Middle frontal gyrus (tissue), 1 donor: ENCODE results near the gene HEMK1.

Experiments
- DNase-seq: peaks from one replicate; pipeline ENCODE4 v3.0.0-alpha.2; 2015; ENCODE audit warnings: low spot score; ENCODE audit errors: extremely low spot score

Gene HEMK1

DNA sequence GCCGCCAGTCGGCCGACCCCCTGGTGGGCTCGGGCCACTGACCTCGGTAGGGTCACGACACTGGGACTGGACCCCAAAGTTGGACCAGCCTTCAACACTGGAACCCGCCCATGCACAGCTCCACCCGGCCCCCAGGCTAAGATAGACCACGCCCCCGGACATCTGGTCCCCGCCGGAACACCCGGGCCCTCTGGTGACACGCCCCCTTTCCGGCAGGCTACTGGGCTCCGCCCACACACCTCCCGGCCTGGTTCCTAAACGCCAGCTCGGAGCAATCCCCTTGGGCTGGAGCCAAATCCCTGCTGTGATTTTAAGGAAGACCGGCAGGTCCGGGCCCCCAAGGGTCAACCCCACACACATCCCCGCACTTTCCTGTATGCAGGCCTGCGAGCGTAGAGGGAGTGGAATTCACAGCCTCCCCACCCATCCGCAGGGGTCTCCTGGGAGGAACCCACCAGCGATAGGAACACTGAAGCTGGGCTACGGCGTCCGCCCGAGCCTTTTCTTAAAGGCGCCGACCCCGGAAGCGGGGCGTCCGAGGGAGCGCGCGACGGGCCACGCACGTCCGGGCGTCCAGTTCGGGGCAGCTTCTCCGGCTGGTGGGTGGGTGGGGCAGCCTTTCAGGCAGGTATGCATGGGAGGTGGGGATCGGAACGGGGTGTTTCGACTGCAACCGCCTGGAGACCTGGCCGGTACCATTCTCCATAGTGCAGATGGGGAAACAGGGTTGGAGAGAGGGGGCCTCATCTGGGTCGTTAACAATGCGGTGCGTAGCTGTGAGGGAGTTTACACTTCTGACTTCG, at the start of gene HEMK1:
Gene HEMK1 (plus strand): TSS at position 576 of the 803 bp plus-strand sequence. CDS start 1,583 bp downstream, outside the sequence.
- peak; percentile 86 for DNase-seq

DNA sequence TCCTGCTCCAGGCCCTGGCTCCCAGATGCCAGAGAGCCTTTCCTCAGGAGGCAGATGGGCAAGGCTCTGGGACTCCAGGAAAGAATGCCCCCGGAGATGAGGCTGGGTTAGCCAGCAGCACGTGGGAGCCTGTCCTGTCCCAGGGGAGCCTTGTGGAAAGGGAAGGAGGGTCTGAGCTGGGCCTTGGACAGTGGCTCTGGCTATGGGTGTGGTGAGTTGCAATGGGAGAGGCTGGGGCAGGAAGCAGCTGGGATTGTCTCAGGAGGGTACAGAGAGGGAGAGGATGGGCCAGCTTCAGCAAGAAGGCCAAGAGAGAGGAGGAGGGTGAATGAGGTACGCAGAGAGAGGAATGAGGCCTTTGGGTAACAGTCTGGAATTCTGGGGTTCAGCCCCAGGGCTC, 48.5 kb upstream of the HEMK1 start:
- no peak for DNase-seq

DNA sequence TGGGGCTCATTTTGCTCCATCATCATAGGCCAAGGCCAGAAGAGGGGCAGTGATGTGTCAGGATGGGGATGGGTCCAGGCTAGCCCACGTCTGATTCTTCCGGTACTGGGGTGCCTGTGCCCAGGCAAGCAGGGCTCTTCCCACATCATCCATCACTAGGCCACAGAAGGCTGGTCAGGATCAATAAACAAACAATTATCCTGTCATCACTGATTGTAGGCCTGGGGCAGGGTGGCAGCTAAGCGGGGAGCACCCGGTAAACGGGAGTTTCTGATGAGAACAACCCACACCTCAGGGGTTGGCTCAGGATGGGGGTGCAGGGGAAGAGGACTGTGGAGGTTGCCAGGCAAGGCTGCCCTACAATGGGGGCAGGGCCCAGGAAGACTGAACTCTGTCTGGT, 47.8 kb upstream of the HEMK1 start:
- DNase-seq = no peak

DNA sequence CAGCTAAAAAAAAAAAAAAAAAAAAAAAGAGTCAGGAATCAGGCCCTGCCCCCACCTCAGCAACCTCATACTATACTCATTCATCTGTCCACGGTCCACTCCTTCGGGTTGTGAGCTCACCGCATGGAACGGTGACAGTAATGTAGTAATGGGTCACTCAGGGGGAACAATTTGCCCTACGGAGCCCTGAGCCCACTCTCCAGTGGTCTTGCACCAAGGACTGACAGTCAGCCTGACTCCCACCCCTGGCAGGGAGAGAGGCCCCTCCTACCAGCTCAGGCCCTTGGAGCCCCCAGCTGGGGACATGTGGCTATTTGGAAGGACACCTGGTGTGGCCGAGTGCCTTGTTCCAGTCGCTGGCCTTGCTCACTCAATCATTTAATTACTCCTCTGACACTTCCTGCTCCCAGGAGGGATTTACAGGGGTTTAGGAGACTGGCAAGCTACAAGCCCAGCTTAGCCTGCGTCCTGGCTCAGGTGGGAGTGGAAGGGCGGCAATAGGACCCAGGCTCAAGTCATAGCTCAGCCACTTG, 46.0 kb upstream of the HEMK1 start:
- no peak for DNase-seq

DNA sequence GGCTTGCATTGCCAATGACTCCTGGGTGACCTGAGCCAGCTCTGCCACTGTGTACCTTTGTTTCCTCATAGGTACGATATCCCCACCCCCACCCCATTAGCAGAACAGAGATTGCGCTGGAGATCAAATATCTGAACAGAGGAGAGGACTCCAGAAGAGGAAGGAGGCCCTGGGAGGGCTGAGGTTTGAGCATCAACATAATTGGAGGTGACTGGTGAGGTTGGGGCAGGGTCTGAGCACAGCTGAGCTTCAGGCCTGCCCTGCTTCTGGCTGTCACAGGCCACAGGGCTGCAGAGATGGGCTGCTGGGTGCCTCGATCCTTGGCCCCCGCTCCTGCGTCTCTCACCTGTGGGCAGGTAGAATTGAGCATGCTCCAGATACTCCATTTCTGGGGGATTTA, 44.6 kb upstream of the HEMK1 start:
- no peak for DNase-seq

GRCh38 chr3:50525191-50525910, 44.0 kb upstream of the HEMK1 start:
- DNase-seq = no peak

DNA sequence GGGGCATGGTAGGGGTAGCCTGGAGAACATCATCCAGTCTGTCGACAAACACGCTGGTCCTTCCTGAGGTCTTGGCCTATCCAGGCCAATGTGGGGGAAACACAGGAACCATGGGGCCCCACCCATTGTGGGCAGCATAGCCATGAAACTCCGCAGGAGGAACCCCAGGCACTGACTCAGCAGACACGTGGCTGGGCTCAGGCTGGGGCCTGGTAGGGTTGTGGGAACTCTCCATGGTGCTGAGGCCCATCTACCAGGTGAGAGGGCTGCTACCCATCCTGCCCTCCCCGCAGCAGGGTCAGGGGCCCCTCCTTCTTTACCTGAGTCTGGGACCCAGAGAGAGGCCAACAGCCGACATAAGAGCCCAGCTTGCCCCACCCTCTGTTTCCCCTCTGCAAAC, 43.3 kb upstream of the HEMK1 start:
- DNase-seq = no peak

DNA sequence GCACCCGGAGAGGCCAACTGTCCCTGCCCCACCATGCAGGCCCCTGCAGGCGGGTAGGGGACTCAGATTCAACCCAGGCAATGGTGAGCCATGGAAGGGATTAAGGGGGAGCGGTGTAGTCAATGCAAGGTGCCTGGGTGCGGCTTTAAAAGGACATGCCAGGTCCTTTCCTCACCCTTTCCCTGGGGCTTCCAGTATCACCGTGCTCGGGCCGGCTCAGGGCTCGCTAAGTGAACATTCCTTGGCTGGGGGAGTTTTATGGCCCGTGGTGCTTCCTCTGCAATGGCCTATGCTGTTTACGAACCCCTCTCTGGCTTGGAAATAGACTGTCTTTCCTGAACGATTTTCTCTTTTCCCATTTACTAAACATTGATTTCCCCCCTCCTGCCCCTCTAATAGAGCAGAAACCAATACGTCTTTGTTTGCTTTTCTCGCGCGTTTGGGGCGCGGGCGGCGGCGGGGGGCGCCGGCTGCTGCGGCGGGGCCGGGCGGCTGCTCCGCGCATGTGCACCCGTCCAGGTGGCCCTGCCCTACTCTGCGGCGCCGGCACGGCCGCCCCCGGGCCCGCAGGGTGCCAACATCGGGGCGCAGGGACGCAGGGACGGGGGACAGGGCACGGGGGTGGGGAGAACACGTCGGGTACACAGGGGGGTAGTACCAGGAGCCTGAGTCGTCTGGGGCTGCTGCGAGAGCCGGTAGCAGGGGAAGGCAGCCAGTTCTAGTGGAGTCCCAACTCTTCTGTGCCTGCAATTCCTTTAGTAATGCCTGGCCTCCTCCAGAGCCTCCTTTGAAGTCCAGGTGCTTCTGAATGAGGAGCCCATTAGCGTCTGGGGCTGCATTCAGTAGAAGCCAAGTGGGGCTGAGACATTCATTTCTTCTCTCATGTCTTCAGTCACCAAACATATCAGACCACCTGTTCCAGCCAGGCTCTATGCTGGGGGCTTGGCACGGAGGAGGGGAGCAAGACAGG, 39.0 kb upstream of the HEMK1 start:
- no peak for DNase-seq

GRCh38 chr3:50531201-50531600, 38.1 kb upstream of the HEMK1 start:
- no peak for DNase-seq

- DNase-seq = no peak
These were observed 37.1 kb upstream of the HEMK1 start for GRCh38 chr3:50532062-50532705.

DNA sequence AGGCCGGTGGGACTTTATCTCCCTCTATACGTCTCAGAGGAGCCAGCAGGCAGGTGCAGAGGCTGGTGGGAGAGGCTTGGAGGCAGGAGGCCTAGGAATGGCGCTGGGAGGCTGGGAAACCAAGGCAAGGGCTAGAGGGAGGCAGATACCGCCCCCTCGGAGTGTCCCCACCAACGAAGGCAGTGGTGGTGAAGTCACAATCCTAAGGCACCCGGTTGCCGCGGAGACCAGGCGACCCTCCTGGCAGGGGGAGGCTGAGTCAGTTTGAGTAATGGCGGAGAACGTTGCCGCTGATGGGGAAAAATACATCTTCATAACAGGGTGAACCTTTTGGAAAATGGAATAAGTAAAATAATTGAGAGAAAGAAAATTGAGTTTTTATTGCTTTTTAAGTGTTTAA, 36.0 kb upstream of the HEMK1 start:
- no peak for DNase-seq

GRCh38 chr3:50533807-50534461, 35.4 kb upstream of the HEMK1 start:
- DNase-seq = no peak

- DNase-seq = no peak
These were observed 34.5 kb upstream of the HEMK1 start for GRCh38 chr3:50534681-50535330.

DNA sequence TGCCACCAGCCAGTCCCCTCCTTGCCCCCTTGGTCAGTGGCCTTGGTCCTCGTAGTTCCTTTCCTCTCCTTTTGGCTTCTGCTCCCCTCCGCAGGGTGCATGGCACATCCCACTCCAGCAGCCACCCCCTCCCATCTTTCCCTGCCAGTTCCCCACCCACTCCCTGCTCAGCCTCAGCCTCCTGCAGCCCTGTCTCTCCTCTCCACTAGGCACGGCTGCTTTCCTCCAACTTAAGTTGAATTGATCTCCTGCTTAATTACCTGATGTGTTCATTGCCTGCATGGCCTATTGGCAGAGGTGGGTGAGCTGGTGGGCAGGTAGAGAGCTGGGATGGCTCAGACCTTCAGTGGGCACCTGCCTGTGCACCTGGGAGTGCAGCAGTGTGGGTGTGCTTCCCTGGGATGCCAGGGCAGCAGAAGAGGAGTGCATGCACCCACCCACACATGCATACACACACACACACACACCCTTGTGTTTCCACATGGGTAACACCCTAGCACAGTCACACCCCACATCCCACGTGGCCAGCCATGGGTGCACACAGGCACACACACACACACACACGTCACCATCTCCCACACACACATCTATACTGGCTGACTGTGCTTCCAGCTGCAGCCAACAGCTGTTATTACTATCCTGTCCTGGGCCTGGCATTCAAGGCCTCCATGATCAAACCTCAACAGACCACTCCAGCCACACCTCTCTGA, 32.7 kb upstream of the HEMK1 start:
- no peak for DNase-seq

DNA sequence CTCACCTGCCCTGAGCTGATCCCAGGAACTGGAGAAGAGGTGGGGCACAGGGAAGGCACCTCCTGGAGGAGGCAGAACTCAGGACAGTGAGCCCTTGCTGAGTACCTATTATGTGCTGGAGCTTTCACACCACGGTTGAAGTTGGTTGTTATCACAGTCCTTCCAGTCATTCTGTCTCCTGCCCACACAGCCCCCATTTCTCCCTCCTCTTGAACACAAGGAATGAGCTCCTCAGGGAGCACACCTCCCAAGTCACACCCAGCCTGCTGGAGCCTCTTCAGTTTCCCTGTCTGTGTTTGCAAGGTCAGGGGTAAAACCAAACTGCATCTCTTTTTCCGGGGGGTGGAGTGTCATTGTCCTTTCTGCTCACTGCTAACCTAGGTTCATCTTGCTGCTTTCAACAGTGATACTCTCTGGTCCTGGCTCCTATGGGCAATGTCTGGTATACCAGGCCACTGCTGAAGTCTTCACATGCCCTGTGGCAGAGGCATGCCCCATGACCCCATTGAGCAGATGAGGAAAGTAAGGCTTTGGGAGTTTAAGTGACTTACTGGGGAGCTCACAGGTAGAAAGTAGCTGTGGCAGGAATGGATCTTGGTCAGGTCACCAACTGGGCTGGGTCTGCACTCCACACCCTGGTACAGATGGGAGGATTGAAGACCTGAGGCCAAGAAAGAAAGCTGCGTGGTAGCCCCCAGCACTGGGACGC, 31.7 kb upstream of the HEMK1 start:
- DNase-seq = no peak

DNA sequence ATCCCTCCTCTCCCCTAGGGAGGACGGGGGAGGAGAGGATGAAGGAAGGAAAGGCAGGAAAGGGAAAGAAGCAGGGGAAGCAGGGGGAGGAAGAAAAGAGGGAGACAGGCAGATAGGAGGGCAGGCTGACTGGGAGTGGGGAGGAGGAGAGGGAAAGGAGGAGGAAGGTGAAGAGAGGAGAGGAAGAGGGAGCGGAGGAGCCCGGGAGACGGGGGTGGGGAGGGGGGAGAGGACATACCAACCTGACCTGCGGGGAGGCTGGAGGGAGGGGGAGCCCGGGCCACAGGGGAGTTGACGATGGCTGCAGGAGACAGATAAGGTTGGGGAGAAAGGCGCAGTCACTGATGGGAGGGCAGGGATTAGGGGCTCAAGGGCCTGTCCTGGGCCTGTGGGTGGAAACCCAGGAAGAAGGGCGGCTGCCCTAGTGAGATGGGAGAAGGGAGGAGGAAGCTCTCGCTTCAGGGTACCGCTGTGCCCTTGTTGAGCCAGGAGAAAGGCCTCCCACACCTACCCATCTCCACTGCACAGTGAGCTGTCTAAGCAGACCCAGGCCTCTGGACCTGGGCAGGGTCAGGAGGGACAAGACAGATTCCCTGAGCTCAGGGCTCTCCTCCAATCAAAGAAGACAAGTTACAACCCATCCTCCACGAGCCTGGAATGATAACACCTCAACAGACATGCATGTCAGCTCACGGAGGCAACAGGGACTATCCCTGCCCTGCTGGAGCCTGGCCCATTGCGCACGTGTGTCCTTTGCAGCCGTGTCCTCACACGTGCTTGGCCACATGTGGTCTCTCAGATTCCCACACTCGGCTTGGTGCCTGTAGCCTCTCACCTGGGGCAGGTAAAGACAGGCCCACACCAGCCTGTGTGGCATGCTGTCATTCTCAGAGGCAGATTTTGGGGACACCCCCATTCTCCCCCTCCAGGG, 29.7 kb upstream of the HEMK1 start:
- no peak for DNase-seq
